Kidney tubule cell (primary cell): ENCODE data around the gene TBC1D20.
"Not testable (repeated sequence)": the region's sequence is repeated elsewhere in the genome, so short reads cannot be mapped to it uniquely, and the experiment has no call there.

Experiments
- DNase-seq: peaks from one replicate; pipeline ENCODE4 v3.0.0-alpha.2; 2018; ENCODE audit warnings: low spot score

Gene TBC1D20

GRCh38 chr20:462199-462991 lies at the start of gene TBC1D20:
Gene TBC1D20, minus strand, starts transcription at chr20:462533. Its CDS starts 128 bp downstream, at chr20:462405.
- peak; percentile 90 for DNase-seq

GRCh38 chr20:510328-511057 lies 48.2 kb upstream of the TBC1D20 start:
- not testable (repeated sequence) for DNase-seq

- DNase-seq, result not testable (repeated sequence)
Measured at GRCh38 chr20:508364-508787, 46.0 kb upstream of the TBC1D20 start.

GRCh38 chr20:507761-508332 lies 45.5 kb upstream of the TBC1D20 start:
- DNase-seq, result no peak

- DNase-seq, result no peak
Measured at GRCh38 chr20:507006-507758, 44.8 kb upstream of the TBC1D20 start.

- no peak for DNase-seq
Measured at GRCh38 chr20:504632-505075, 42.3 kb upstream of the TBC1D20 start.

- DNase-seq, result no peak
Measured at GRCh38 chr20:503048-503737, 40.9 kb upstream of the TBC1D20 start.

- no peak for DNase-seq
Measured at GRCh38 chr20:497979-498378, 35.6 kb upstream of the TBC1D20 start.

- DNase-seq, result no peak
Measured at GRCh38 chr20:496126-496696, 33.9 kb upstream of the TBC1D20 start.

- DNase-seq, result no peak
Measured at GRCh38 chr20:492159-492558, 29.8 kb upstream of the TBC1D20 start.

- DNase-seq, result no peak
Measured at GRCh38 chr20:487655-488054, 25.3 kb upstream of the TBC1D20 start.

- no peak for DNase-seq
Measured at GRCh38 chr20:483815-484644, 21.7 kb upstream of the TBC1D20 start.

GRCh38 chr20:481167-481566 lies 18.8 kb upstream of the TBC1D20 start:
- no peak for DNase-seq

- DNase-seq, result no peak
Measured at GRCh38 chr20:480044-480443, 17.7 kb upstream of the TBC1D20 start.

GRCh38 chr20:479487-479886 lies 17.2 kb upstream of the TBC1D20 start:
- no peak for DNase-seq

GRCh38 chr20:478949-479429 lies 16.7 kb upstream of the TBC1D20 start:
- peak; percentile 63 for DNase-seq

GRCh38 chr20:478010-478948 lies 15.9 kb upstream of the TBC1D20 start:
- DNase-seq, result no peak

GRCh38 chr20:476561-477249 lies 14.4 kb upstream of the TBC1D20 start:
- not testable (repeated sequence) for DNase-seq
